Vagina (tissue), 2 donors: Measurements from ENCODE around the gene GPER1. TPM values are rescaled to one million over a fixed set of nuclear protein-coding genes. Genes with fewer than 3 reads are reported as not detected.

Source experiments
- DNase-seq, 2 donors: peaks; one replicate each; pipeline ENCODE4 v3.0.0-alpha.2; 2017; ENCODE audit errors: extremely low spot score in 2 of 2
- H3K27ac ChIP-seq: fragments of 200-600 bp; sonication (generic); one replicate; pipeline ENCODE4 v1.5.1; 2019
- H3K27me3 ChIP-seq: fragments of 200-600 bp; sonication (generic); one replicate; pipeline ENCODE4 v1.5.1; 2019
- H3K36me3 ChIP-seq, 2 donors: fragments of 200-600 bp; sonication (generic); one replicate each; pipeline ENCODE4 v1.5.1; 2017 to 2019
- H3K4me1 ChIP-seq: fragments of 200-600 bp; sonication (generic); one replicate; pipeline ENCODE4 v1.5.1; 2019
- H3K4me3 ChIP-seq, 2 donors: fragments of 200-600 bp; sonication (generic); 1 replicate in 1 of 2; 2 replicates in 1 of 2; pipeline ENCODE4 v1.5.1; 2016 to 2019
- H3K9me3 ChIP-seq: fragments of 200-600 bp; sonication (generic); one replicate; pipeline ENCODE4 v1.5.1; 2019
- CTCF ChIP-seq, 3 experiments: fragments of 450-650 bp in 2 of 3; fragments of 200-600 bp in 1 of 3; sonication (generic) in 1 of 3; IDR thresholded peaks; one replicate each; pipeline ENCODE4 v1.5.1; 2017 to 2019; ENCODE audit warnings: antibody characterized with exemption in 3 of 3, mild to moderate bottlenecking in 2 of 3, moderate library complexity in 2 of 3
- POLR2A ChIP-seq, 2 donors: fragments of 450-650 bp; IDR thresholded peaks; one replicate each; pipeline ENCODE4 v1.6.1; 2017; ENCODE audit warnings: antibody characterized with exemption in 2 of 2, mild to moderate bottlenecking in 2 of 2, moderate library complexity in 2 of 2
- POLR2AphosphoS5 ChIP-seq, 2 donors: sonication (generic); formaldehyde crosslinking; IDR thresholded peaks; one replicate each; pipeline ENCODE4 v1.9.0; 2017; ENCODE audit warnings: antibody characterized with exemption in 2 of 2, mild to moderate bottlenecking in 2 of 2, low read depth in 1 of 2; ENCODE audit not compliant: insufficient read depth in 1 of 2
- intact Hi-C: fragments of 100-400 bp; cut with DNase I; formaldehyde crosslinking; loops from one replicate; pipeline ENCODE4 v1.15.1; 2023
- total RNA-seq: library from RNA; depleted of rRNA; stranded (reverse); fragments of >200 nt; gene quantifications from one replicate; pipeline ENCODE4 v1.2.3, GENCODE V29; 2016

GPER1 gene
- total RNA-seq, 1 donor from 2014 or later, result 8.3 TPM

- Histone ChIP-seq H3K9me3 (no peaks in the 10 kb centered on the region), H3K27ac (peak overlapping the region; percentile 45), H3K27me3 (no peaks in the 10 kb centered on the region), H3K4me3 (no peak overlapping the region), H3K4me1 (peaks cover 52% of the 10 kb centered on the region), H3K36me3 (no peaks in the 10 kb centered on the region)
- TF ChIP-seq CTCF (IDR thresholded peaks at IDR 0.05) (no peak), POLR2A (IDR thresholded peaks at IDR 0.05) (no peak), POLR2AphosphoS5 (IDR thresholded peaks at IDR 0.05; ENCODE audit: insufficient read depth in 1 of 2, low read depth in 1 of 2) (no peak)
- intact Hi-C loops, result no loop called here
- DNase-seq, result no peak
These were observed 36.8 kb upstream of the GPER1 start for GRCh38 chr7:1050956-1051690.

GRCh38 chr7:1052031-1052818 lies 35.7 kb upstream of the GPER1 start:
- peak overlapping the region; percentile 54 for H3K27ac ChIP-seq
- intact Hi-C loops, result no loop called here
- H3K36me3 ChIP-seq, result no peaks in the 10 kb centered on the region
- TF ChIP-seq POLR2AphosphoS5 (IDR thresholded peaks at IDR 0.05; ENCODE audit: insufficient read depth in 1 of 2, low read depth in 1 of 2) (no peak), POLR2A (IDR thresholded peaks at IDR 0.05) (no peak), CTCF (IDR thresholded peaks at IDR 0.05) (no peak)
- no peaks in the 10 kb centered on the region for H3K27me3 ChIP-seq
- no peaks in the 10 kb centered on the region for H3K9me3 ChIP-seq
- H3K4me3 ChIP-seq, result no peak overlapping the region
- no peak for DNase-seq
- H3K4me1 ChIP-seq, result peaks cover 46% of the 10 kb centered on the region

- peak overlapping the region; percentile 54 for H3K27ac ChIP-seq
These were observed 34.9 kb upstream of the GPER1 start for GRCh38 chr7:1053002-1053411.

GRCh38 chr7:1053816-1054370 lies 34.0 kb upstream of the GPER1 start:
- H3K9me3 ChIP-seq, result no peaks in the 10 kb centered on the region
- DNase-seq, result no peak
- intact Hi-C loops, result no loop called here
- H3K27me3 ChIP-seq, result no peaks in the 10 kb centered on the region
- no peaks in the 10 kb centered on the region for H3K36me3 ChIP-seq
- no peak overlapping the region for H3K4me3 ChIP-seq
- H3K4me1 ChIP-seq, result peaks cover 46% of the 10 kb centered on the region
- no peak for TF ChIP-seq POLR2A (IDR thresholded peaks at IDR 0.05)
- no peak for TF ChIP-seq POLR2AphosphoS5 (IDR thresholded peaks at IDR 0.05; ENCODE audit: insufficient read depth in 1 of 2, low read depth in 1 of 2)
- TF ChIP-seq CTCF (IDR thresholded peaks at IDR 0.05), result no peak
- H3K27ac ChIP-seq, result peak overlapping the region; percentile 57

More at GRCh38 chr7:1053002-1053411, 34.9 kb upstream of the GPER1 start:
- intact Hi-C loops, result no loop called here
- no peak overlapping the region for H3K4me3 ChIP-seq
- H3K4me1 ChIP-seq, result peaks cover 46% of the 10 kb centered on the region
- no peaks in the 10 kb centered on the region for H3K27me3 ChIP-seq
- no peak for DNase-seq
- no peaks in the 10 kb centered on the region for H3K36me3 ChIP-seq
- TF ChIP-seq POLR2A (IDR thresholded peaks at IDR 0.05) (no peak), POLR2AphosphoS5 (IDR thresholded peaks at IDR 0.05; ENCODE audit: insufficient read depth in 1 of 2, low read depth in 1 of 2) (peak in 1 of 2 donors; percentile 36)
- H3K9me3 ChIP-seq, result no peaks in the 10 kb centered on the region

GRCh38 chr7:1054438-1054837 lies 33.5 kb upstream of the GPER1 start:
- no peak for TF ChIP-seq POLR2A (IDR thresholded peaks at IDR 0.05)
- Histone ChIP-seq H3K4me1 (peaks cover 46% of the 10 kb centered on the region), H3K27ac (peak overlapping the region; percentile 57), H3K27me3 (no peaks in the 10 kb centered on the region), H3K36me3 (no peaks in the 10 kb centered on the region), H3K9me3 (no peaks in the 10 kb centered on the region), H3K4me3 (peak overlapping the region in 1 of 2 donors; percentile 21)
- no peak for DNase-seq
- intact Hi-C loops, result no loop called here
